ENCODE measurements around the gene PARP16.

The PARP16 gene

GRCh38 chr15:65249641-65250040, 37.0 kb downstream of the PARP16 start:
- H3K9me3 ChIP-seq: no peaks in the 10 kb centered on the region
- no peaks in the 10 kb centered on the region for H3K36me3 ChIP-seq
- no peak for DNase-seq
- H3K4me1 ChIP-seq: no peaks in the 10 kb centered on the region
- TF ChIP-seq CTCF (IDR thresholded peaks at IDR 0.05; ENCODE audit: low read depth, low read length): no peak
- H3K27me3 ChIP-seq: no peaks in the 10 kb centered on the region
- no peak overlapping the region for H3K4me3 ChIP-seq (ENCODE audit: low read depth, low read length)

- Histone ChIP-seq H3K36me3 (no peaks in the 10 kb centered on the region), H3K9me3 (no peaks in the 10 kb centered on the region), H3K27me3 (no peaks in the 10 kb centered on the region), H3K4me1 (no peaks in the 10 kb centered on the region), H3K4me3 (ENCODE audit: low read depth, low read length) (no peak overlapping the region)
- no peak for DNase-seq
- no peak for TF ChIP-seq CTCF (IDR thresholded peaks at IDR 0.05; ENCODE audit: low read depth, low read length)
Observed at GRCh38 chr15:65248511-65249255, 38.0 kb downstream of the PARP16 start.

- H3K27me3 ChIP-seq: no peaks in the 10 kb centered on the region
- no peaks in the 10 kb centered on the region for H3K4me1 ChIP-seq
- no peak overlapping the region for H3K4me3 ChIP-seq (ENCODE audit: low read depth, low read length)
- no peak for DNase-seq
- no peak for TF ChIP-seq CTCF (IDR thresholded peaks at IDR 0.05; ENCODE audit: low read depth, low read length)
- H3K36me3 ChIP-seq: no peaks in the 10 kb centered on the region
- no peaks in the 10 kb centered on the region for H3K9me3 ChIP-seq
Observed at GRCh38 chr15:65246939-65247338, 39.7 kb downstream of the PARP16 start.

GRCh38 chr15:65246026-65246714, 40.5 kb downstream of the PARP16 start:
- DNase-seq: no peak
- H3K27me3 ChIP-seq: no peaks in the 10 kb centered on the region
- no peaks in the 10 kb centered on the region for H3K36me3 ChIP-seq
- no peak overlapping the region for H3K4me3 ChIP-seq (ENCODE audit: low read depth, low read length)
- H3K9me3 ChIP-seq: no peaks in the 10 kb centered on the region
- TF ChIP-seq CTCF (IDR thresholded peaks at IDR 0.05; ENCODE audit: low read depth, low read length): no peak
- H3K4me1 ChIP-seq: no peaks in the 10 kb centered on the region

- TF ChIP-seq CTCF (IDR thresholded peaks at IDR 0.05; ENCODE audit: low read depth, low read length): no peak
- Histone ChIP-seq H3K4me3 (ENCODE audit: low read depth, low read length) (no peak overlapping the region), H3K4me1 (no peaks in the 10 kb centered on the region), H3K27me3 (no peaks in the 10 kb centered on the region), H3K9me3 (no peaks in the 10 kb centered on the region), H3K36me3 (no peaks in the 10 kb centered on the region)
- peak; percentile 24 for DNase-seq
Observed at GRCh38 chr15:65245096-65245856, 41.4 kb downstream of the PARP16 start.
